ENCODE measurements around the gene SIRT4. TPM values are rescaled to one million over a fixed set of nuclear protein-coding genes. Genes with fewer than 3 reads are reported as not detected.

Gene SIRT4
- total RNA-seq, 1 donor from 2014 or later = 3.8 TPM

- Mint-ChIP-seq H3K9me3 (no peaks in the 10 kb centered on the region), H3K4me3 (no peak within 1 kb of the TSS), H3K4me1 (peaks cover 8% of the 10 kb centered on the region), H3K27me3 (ENCODE audit: insufficient read depth, low read depth) (peaks cover 14% of the 10 kb centered on the region), H3K27ac (no peak within 1 kb of the TSS), H3K36me3 (no peaks in the 10 kb centered on the region)
- Histone ChIP-seq H3K36me3 (no peaks in the 10 kb centered on the region), H3K9me3 (ENCODE audit: low read depth) (no peaks in the 10 kb centered on the region), H3K79me2 (ENCODE audit: low read depth) (no peaks in the 10 kb centered on the region), H3K4me3 (no peak within 1 kb of the TSS), H3K27ac (no peak within 1 kb of the TSS), H2AFZ (replicated peaks) (no peak within 1 kb of the TSS), H3K27me3 (peaks cover 8% of the 10 kb centered on the region), H4K20me1 (ENCODE audit: low read depth) (no peaks in the 10 kb centered on the region), H3K4me2 (no peak within 1 kb of the TSS), H3K4me1 (no peaks in the 10 kb centered on the region), H3K9ac (no peak within 1 kb of the TSS), H3F3A (ENCODE audit: low read depth) (no peaks in the 10 kb centered on the region)
- no peak for DNase-seq (ENCODE audit: low spot score)
- TF ChIP-seq, protein P1, sequence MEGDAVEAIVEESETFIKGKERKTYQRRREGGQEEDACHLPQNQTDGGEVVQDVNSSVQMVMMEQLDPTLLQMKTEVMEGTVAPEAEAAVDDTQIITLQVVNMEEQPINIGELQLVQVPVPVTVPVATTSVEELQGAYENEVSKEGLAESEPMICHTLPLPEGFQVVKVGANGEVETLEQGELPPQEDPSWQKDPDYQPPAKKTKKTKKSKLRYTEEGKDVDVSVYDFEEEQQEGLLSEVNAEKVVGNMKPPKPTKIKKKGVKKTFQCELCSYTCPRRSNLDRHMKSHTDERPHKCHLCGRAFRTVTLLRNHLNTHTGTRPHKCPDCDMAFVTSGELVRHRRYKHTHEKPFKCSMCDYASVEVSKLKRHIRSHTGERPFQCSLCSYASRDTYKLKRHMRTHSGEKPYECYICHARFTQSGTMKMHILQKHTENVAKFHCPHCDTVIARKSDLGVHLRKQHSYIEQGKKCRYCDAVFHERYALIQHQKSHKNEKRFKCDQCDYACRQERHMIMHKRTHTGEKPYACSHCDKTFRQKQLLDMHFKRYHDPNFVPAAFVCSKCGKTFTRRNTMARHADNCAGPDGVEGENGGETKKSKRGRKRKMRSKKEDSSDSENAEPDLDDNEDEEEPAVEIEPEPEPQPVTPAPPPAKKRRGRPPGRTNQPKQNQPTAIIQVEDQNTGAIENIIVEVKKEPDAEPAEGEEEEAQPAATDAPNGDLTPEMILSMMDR (IDR thresholded peaks at IDR 0.05) = no peak
- TF ChIP-seq EZH2 (IDR thresholded peaks at IDR 0.05) (no peak), EZH2phosphoT487 (IDR thresholded peaks at IDR 0.05) (no peak)
Measured at GRCh38 chr12:120327593-120327992, 25.5 kb downstream of the SIRT4 start, which contains the start of gene PLA2G1B. PLA2G1B (minus strand) TSS chr12:120327779; CDS start chr12:120327753, 26 bp downstream.

DNA sequence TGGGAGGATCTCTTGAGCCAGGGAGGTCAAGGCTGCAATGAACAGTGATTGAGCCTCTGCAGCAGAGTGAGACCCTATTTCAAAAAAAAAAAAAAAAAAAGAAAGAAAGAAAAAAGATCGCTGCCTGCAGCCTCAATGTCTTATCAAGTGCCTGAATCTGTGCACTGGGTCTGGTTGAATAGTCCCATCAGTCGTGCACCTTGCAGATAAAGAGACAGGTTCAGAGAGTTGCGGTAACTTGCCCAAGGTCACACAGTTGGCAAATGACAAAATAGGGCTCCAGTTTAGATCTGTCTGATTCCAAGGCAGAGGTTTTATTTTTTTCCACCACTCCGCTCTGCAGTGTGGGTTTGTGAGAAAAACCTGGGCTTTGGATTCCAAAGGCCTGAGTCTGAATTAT lies 26.1 kb downstream of the SIRT4 start:
- DNase-seq (ENCODE audit: low spot score) = no peak
- Histone ChIP-seq H3K27ac (no peak overlapping the region), H3K4me1 (no peaks in the 10 kb centered on the region), H3K4me3 (no peak overlapping the region), H3K4me2 (no peak overlapping the region), H3K9ac (no peak overlapping the region), H3K9me3 (ENCODE audit: low read depth) (no peaks in the 10 kb centered on the region), H3K27me3 (peaks cover 8% of the 10 kb centered on the region), H3K36me3 (no peaks in the 10 kb centered on the region), H2AFZ (replicated peaks) (no peak overlapping the region), H3K79me2 (ENCODE audit: low read depth) (no peaks in the 10 kb centered on the region), H4K20me1 (ENCODE audit: low read depth) (no peaks in the 10 kb centered on the region), H3F3A (ENCODE audit: low read depth) (no peaks in the 10 kb centered on the region)
- Mint-ChIP-seq H3K4me3 (no peak overlapping the region), H3K36me3 (no peaks in the 10 kb centered on the region), H3K27ac (no peak overlapping the region), H3K9me3 (no peaks in the 10 kb centered on the region), H3K27me3 (ENCODE audit: insufficient read depth, low read depth) (peaks cover 14% of the 10 kb centered on the region), H3K4me1 (peaks cover 8% of the 10 kb centered on the region)
- TF ChIP-seq EZH2 (IDR thresholded peaks at IDR 0.05) = no peak
- no peak for TF ChIP-seq EZH2phosphoT487 (IDR thresholded peaks at IDR 0.05)
- TF ChIP-seq, protein P1 (IDR thresholded peaks at IDR 0.05) = no peak

GRCh38 chr12:120331390-120331789 lies 29.3 kb downstream of the SIRT4 start:
- H3K36me3 ChIP-seq = no peaks in the 10 kb centered on the region
- no peaks in the 10 kb centered on the region for H4K20me1 ChIP-seq (ENCODE audit: low read depth)
- H3K27ac ChIP-seq = no peak overlapping the region
- Mint-ChIP-seq H3K36me3 (no peaks in the 10 kb centered on the region), H3K4me3 (no peak overlapping the region), H3K27ac (no peak overlapping the region), H3K4me1 (peaks cover 2% of the 10 kb centered on the region), H3K27me3 (ENCODE audit: insufficient read depth, low read depth) (peaks cover 8% of the 10 kb centered on the region), H3K9me3 (peaks cover 7% of the 10 kb centered on the region)
- peaks cover under 1% of the 10 kb centered on the region for H3K27me3 ChIP-seq
- no peak for DNase-seq (ENCODE audit: low spot score)
- TF ChIP-seq EZH2phosphoT487 (IDR thresholded peaks at IDR 0.05) = no peak
- TF ChIP-seq EZH2 (IDR thresholded peaks at IDR 0.05) = no peak
- TF ChIP-seq, protein P1 (IDR thresholded peaks at IDR 0.05) = no peak
- H2AFZ ChIP-seq (replicated peaks) = no peak overlapping the region
- no peak overlapping the region for H3K4me2 ChIP-seq
- H3K79me2 ChIP-seq (ENCODE audit: low read depth) = no peaks in the 10 kb centered on the region
- no peak overlapping the region for H3K4me3 ChIP-seq
- no peaks in the 10 kb centered on the region for H3K9me3 ChIP-seq (ENCODE audit: low read depth)
- no peak overlapping the region for H3K9ac ChIP-seq
- no peaks in the 10 kb centered on the region for H3F3A ChIP-seq (ENCODE audit: low read depth)
- H3K4me1 ChIP-seq = no peaks in the 10 kb centered on the region
